GM19463 (cell line): Measurements from ENCODE around the gene MYH14.

Experiments
- ATAC-seq: cut with Tn5 transposase; IDR thresholded peaks from one replicate; pipeline ENCODE4 v1.9.1; 2021; ENCODE audit warnings: mild to moderate bottlenecking, moderate library complexity; ENCODE audit not compliant: unreplicated experiment

Gene MYH14

DNA sequence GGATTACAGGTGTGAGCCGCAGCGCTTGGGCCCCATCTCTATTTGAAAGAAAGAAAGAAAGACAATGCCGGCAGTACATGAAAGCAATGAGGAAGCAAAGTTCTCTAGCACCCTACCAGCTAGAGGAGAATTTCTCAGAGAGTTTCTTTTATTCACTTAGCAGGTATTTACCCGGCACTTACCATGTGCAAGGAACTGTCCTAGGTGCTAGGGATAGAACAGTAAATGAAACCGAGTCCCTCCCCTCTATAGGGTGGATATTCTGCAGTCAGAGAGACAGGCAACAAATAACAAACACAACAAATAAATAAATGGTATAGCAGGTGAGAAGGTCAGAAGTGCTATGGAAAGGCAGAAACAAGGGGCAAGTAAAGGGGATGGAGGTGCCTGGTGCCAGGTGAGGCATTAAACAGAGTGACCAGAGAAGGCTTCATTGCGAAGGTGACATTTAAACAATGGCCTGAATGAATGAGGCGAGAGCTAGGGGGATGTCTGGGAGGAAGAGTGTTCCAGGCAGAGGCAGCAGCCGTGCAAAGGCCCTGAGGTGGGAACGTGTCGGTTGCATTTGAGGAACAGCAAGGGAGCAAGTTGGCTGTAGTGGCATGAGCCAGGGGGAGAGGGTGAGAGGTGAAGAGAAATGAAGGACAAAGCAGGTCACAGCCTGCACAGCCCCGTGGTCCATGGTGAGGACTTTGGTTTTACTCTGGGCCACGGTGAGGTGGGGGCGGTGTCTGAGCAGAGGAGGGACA is 10.8 kb upstream of the MYH14 start:
- no peak for ATAC-seq

DNA sequence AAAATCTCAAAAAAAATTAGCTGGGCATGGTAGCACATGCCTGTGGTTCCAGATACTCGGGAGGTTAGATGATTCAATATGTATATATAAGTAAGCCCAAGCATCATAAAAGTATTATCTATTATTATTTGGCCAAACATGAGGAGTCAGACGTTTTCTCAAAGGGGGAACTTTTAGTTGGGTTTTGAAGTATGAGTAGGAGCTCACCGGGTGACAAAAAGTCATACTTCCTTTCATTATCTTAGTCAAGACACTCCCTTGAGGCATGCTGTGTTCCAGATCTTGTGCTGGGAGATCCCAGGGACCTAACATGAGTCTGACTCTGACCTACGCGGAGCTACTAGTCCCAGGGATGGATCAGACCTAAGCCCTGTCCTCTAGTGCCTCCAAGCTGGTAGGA is 8.2 kb upstream of the MYH14 start:
- no peak for ATAC-seq

DNA sequence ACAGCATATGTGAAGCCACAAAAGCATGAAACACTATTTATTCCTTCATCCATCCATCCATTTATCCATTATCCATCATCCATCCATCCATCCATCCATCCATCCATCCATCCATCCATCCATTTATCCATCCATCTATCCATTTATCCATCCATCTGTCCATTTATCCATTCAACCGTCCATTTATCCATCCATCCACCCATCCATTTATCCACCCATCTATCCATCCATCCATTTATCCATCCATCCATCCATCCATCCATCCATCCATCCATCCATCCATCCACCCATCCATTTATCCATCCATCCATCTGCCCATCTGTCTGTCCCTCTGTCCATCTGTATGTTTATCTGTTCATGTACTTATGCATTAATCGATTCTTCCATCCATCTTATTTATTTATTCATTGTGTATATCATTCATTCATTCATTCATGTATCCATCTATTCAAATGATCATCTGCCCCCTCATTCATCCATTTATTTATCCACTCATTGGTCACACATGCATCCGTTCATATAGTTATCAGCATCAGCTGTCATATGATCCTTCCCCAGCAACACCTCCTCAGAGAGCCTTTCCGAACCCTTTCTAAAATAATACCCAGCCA is 7.0 kb upstream of the MYH14 start:
- no peak for ATAC-seq

DNA sequence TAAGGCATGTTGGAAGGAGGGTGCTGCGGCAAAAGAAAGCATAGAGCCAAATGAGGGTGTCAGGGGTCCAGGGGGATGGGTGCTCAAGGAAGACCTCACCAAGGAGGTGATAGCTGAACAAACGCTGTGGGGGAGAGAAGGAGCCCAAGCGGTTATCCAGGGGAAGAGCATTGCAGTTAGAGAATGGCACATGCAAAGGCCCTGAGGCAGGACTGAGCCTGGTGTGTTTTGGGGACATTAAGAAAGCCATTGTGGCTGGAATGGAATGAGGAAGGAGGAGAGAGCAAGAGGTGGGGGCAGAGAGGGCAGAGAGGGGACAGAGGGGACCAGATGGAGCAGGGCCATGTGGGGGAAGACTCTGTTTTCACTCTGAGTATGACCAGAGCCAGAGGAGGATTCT is 6.1 kb upstream of the MYH14 start:
- no peak for ATAC-seq

DNA sequence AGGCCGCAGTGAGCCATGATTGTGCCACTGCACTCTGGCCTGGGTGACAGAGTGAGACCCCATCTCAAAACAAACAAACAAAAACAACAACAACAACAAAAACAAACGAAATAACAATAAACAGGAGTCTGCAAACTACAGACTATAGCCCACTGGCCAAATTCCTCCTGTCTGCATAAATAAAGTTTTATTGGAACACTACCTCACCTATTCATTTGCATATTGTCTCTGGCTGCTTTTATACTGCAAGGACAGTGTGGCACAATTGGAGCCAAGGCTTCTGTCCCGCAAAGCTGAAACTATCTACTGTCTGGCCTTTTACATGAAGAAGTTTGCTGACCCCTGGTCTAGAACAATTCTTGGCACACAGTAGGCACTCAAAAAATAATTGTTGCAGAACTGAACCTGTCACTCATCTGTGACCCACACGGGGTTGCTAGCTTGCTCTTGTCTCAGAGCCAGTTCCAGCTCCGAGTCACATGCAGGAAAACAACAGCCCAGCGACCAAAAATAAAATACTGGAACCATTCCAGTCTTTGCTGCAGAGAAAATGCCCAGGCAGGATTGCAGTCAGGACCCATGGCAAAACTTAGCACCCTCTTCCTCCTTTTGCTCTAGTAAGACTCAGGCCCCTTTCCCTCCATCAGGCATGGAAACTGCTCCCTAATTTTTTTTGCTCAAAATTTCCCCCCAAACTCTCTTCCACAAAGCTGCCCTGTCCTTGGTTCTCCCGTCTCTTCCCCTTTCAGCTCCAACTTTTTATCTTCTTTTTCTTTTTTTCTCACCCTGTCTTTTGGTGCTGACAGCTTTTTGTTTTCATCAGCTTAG is 4.8 kb upstream of the MYH14 start:
- no peak for ATAC-seq

DNA sequence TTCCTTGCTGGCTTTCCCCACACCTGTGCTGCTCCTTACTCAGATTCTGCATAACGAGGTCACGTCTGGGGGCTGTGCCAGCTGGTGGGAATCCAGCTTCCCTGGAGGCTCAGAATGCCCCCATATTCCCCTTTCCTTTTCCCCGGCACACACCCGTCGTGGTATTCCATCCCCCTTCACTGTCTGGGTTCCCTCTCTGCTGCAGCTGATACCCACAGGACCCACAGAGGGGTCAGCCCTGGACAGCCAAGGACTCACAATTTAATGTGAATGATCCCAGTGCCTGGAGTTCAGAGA is 4.2 kb upstream of the MYH14 start:
- ATAC-seq = no peak

DNA sequence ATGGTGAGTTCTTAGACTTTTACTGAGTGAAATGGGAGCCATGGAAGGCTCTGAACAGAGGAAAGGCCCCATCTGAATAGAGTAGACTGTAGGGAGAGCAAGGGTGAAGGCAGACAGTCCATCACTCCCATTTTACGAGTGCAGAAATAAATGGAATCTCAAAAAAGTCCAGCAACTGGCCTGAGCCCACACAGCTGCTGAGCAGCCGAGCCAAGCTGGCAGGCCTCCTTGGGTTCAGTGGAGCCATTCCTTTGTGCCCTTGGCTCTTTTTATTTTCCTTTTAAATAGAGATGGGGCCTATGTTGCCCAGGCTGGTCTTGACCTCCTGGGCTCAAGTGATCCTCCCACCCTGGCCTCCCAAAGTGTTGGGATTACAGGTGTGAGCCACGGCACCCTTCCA is 1.0 kb upstream of the MYH14 start:
- ATAC-seq = no peak

DNA sequence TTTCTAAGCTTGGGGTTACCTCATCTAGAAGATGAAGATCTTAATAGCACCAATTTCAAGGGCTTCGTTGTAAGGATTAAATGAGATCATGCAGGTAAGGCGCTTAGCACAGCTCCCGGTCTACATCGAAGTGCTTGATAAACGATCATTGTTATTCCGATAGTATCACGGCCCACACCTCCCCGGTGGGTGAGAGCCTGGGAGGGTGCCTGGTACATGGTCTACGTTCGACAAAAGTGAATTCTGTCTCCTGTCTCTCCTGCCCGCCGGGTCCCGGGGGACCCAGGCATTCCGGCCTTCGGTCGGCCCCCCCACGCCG is 501 bp upstream of the MYH14 start:
- no peak for ATAC-seq

DNA sequence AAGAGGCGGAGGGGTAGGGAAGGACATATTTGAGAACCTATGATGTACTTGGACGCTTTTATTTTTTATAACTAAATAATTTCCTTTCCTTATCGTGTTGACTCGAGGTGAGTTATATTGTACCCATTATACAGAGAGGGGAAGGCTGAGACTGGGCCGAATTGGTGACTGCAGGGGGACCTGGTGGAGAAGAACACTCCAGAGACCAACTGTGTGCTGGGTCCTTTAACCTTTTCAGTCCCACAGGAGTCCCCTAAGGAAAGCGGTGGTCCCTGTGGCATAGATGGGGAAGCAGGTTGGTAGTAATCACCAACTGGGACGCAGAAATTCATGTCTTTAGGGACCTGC is 633 bp downstream of the MYH14 start:
- no peak for ATAC-seq

DNA sequence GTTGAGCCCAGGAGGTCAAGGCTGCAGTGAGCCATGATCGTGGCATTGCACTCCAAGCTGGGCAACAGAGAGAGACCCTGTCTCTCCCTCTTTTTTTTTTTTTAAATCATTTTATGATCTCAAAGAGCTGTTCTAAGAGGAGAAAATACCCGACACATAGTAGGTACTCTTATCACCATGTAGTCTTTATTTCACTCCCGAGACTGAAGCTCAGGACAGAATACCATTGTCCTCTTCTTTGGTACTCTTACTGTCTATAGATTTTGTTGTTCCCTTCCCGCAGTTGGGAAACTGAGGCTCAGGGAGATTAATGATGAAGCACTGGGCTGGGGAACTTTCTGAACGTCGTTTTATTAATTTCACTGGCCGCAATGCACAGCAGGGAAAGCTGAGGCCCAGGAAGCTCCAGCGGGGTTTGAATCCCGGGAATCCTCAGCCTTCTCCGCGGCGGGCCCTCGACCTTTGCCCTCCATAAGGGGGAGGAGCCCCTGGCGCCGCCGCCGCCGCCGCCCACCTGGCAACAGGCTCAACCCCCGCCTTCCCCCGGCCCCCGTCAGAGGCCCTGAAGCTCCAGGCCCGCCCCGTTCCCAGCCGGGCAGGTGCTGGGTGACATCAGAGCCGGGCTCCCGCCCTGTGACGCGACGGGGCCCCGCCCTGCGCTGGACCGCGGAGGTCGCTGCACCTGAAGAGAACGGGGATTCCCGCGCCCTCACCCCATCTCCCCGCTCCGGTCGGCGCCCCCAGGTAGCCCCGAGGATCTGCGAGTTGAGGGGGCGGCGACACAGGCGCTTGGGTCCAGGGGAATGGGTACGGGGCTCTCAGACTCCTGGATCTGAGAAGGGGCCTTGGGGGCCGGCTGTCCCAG is 1.6 kb downstream of the MYH14 start:
- ATAC-seq = no peak

DNA sequence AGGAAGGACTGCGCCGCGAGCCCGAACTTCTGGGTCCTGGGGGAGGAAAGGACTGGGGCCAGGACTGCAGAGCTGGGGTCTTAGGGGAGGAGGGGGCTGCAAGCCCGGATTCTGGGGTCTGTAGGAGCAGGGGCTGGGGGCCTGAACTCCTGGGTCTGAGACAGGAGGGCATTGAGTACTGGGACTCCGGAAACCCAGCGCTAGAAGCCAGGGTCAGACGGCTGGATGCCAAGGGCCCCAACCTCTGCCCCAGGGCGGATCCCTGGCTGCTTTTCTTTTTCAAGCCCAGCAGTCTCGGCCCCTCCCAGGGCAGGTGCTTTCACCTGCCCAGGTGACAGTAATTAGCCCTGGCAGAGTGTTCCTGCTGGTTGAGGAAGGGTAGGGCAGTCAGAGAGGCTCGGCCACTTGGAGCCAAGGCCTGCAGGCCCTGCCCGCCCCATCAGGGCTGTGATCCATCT is 2.3 kb downstream of the MYH14 start:
- ATAC-seq = no peak

DNA sequence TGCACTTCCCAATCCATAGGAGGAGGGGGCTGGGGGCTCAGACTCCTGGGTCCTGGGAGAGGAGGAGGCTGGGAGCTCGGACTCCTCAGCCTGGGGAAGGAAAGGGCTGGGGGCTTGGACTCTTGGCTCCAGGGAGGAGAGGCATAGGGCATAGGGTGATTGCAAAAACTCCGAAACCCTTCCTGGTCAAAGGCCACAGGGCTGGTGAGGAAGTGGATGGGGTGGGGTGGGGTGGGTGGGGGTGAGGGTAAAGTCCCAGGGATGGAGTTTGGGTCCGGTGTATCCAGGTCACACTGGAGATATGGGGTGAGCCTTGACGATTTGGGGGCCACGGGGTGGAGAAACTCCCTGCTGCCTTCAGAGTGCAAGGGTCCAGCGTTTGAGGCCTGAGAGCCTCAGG is 2.8 kb downstream of the MYH14 start:
- ATAC-seq = no peak

DNA sequence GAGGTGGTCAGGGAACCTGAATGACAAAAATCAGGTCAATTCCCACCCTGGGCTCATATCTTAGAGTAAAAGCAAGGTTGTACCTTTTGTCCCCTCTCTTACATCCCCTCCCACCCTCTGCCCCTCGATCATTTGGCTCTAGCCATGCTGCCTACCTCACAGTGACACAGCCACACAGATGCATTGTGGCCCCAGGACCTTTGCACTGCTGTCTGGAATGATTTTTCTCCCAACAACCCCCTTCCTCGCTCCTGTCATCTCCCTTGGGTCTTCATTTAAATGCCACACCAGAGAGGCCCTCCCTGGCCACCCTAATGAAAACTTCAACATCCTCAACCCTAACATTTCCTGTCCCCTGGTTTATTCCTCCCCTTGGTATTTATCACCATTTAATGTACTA is 4.3 kb downstream of the MYH14 start:
- no peak for ATAC-seq

DNA sequence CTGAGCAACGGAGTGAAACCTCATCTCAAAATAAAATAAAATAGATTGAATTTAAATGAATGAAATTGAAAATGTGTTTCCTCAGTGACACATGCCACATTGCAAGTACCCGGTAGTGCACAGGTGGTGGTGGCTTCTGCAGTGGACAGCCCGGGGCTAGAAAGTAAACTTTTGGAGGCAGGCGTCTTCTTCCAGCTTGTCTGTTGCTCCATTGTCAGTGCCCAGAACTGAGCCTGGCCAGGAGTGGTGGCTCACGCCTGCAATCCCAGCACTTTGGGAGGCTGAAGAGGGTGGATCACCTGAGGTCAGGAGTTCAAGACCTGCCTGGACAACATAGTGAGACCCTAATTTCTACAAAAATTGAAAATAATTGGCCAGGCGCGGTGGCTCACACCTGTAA is 5.7 kb downstream of the MYH14 start:
- ATAC-seq = no peak

DNA sequence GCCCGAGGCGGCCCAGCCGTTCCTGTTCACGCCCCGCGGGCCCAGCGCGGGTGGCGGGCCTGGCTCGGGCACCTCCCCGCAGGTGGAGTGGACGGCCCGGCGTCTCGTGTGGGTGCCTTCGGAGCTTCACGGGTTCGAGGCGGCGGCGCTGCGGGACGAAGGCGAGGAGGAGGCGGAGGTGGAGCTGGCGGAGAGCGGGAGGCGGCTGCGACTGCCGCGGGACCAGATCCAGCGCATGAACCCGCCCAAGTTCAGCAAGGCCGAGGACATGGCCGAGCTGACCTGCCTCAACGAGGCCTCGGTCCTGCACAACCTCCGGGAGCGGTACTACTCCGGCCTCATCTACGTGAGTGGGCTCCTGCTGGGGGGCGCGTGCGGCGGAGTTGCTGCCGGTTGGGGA is 7.0 kb downstream of the MYH14 start:
- no peak for ATAC-seq

DNA sequence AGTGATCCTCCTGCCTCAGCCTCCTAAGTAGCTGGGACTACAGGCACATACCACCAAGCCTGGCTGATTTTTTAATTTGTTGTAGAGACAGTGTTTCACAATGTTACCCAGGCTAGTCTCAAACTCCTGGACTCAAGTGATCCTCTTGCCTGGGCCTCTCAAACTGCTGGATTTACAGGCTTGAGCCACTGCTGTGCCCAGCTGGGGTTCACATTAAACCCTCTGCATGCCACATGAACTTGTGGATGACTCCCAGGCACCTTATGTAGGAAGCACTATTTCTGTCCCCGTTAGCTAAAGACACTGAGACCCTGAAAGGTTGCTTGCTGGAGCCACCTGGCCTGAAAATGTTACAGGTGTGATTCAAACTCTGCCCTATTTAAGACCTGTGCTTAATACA is 10.5 kb downstream of the MYH14 start:
- no peak for ATAC-seq

DNA sequence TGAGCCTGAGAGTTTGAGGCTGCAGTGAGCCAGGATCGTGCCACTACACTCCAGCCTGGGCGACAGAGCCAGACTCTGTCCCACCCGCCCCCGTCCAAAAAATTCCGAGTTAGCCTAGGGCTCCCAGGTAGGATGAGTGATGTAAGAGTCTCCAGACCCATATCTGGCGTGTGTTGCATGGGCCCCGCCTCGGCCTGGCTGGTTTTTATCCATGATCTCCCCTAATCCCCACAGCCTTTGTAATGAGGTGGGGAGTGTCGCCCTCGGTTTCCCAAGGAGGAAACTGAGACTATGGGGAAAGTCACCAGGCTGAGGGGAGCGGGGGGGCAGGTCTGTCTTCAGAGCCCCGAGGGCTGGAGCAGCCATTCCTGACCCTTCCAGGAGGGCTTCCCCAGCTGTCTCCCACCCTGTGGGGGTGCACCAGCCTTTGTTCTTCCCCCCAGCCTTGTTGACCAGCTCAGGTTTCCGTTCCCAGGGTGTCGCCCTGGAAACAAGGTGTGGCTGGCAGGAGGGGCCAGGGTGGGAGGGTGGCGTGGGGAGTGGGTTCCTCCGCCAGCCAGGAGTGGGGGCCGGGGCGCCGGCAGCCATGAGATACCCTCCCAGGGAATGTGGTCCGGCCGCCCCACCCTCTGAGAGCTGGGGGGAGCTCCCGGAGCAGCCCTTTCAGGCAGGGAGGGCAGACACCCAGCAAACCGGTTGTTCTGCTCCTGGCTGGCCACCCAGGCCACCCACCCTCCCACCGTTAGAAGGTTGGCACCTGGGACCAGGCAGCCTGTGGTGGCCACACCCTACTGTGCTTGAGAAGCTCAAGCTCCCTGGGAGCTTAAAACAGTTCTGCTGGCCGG is 11.5 kb downstream of the MYH14 start:
- no peak for ATAC-seq

DNA sequence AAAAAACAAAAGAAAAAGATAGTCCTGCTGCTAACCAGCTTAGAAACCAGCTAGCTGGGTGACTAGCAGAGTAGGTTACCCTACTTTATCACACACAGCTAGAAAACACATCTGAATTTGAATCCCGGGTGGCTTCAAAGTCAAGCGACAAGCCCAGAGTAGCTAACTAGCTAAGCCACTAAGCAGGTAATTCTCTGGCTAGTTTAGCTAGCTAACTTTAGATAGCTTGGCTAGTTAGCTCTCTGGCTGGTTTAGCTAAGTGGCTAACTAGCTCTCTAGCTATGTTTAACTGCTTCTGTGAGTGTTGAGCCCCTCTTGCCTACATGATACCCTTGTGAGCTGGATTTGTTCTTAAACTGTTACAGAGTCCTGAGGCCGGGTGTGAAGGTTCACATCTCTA is 12.4 kb downstream of the MYH14 start:
- ATAC-seq = no peak

DNA sequence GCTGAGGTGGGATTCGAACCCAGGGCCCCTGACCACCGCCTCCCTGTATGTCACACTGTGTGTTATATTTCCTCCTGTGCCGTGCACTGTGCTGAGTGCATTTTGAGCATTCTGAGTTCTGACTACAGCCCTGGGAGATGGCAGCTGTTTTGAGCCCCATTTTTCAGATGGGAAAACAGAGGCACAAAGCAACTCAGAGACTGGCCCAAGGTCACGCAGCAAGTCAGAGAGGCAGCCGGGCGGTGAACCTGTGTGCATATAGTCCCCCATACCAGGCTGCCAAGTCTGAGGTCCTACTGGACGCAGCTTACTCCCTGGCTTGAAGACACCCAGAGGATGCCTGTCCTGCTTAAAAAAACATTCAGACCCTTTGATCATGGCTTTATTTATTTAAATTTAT is 17.7 kb downstream of the MYH14 start:
- ATAC-seq = no peak

DNA sequence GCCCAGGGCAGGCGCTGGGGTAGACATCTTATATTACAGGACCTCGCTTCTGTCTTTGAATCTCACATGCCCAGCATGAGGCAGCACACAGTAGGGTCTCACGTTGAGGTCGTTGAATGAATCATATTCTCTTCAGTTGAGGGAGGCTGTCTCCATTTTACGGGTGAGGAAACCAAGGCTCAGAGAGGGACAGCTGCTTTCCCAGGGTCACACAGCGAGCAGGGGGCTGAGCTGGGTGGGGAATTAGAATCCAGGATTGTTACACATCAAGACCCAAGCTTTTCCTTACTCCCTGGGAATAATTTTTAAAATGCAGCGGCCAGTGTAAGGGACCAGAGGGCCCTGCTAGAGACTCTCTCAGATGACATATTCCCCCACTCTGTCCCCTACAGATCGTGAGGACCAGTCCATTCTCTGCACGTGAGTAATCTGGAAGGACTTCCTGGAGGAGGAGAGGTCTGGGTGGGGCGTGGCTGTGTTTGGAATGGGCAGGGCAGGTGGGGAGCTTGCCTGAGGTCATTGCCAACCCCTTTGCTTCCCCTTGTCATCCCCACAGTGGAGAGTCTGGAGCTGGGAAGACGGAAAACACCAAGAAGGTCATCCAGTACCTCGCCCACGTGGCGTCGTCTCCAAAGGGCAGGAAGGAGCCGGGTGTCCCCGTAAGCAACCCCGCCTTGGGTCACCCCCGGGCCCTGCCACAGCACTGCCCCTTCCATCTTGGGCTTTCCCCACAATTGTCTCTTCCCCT is 19.4 kb downstream of the MYH14 start:
- no peak for ATAC-seq
